NCI-H82 treated with DMSO at 0.1 percent for 48 hours (cell line): ENCODE results near the gene LILRA1.
"Not testable (repeated sequence)": the region's sequence is repeated elsewhere in the genome, so short reads cannot be mapped to it uniquely, and the experiment has no call there.

Source experiments
- DNase-seq: peaks from one replicate; lab custom pipeline; 2025; ENCODE audit not compliant: unreplicated experiment; lab: John Stamatoyannopoulos, UW

Gene LILRA1

DNA sequence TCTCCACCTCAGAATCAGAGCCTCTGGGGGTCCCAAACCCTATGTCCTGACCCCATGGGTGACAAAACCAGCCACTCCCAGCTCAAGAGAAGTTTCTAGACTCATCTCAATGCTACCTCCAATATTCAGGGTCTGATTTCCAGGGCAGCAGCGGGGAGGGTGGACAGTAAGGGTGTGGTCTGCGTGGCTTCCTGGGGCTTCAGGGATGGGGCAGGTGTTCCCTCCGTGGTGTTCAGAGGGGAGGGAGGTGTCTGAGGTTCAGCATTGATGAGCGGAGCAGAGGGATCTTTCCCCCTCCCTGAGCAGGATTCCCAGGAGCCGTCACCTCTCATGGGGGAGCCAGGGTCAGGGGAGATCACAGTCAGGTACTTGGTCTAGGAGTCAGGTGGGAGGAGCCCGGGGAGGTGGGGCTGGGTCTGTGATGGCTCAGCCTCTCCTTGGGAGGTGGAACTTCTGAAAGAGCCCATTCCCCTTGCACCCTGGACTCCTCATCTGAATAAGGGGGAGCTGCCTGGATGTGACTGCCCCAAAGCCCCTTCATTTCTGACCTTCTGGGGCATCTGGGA lies 16.9 kb upstream of the LILRA1 start:
- DNase-seq = no peak

DNA sequence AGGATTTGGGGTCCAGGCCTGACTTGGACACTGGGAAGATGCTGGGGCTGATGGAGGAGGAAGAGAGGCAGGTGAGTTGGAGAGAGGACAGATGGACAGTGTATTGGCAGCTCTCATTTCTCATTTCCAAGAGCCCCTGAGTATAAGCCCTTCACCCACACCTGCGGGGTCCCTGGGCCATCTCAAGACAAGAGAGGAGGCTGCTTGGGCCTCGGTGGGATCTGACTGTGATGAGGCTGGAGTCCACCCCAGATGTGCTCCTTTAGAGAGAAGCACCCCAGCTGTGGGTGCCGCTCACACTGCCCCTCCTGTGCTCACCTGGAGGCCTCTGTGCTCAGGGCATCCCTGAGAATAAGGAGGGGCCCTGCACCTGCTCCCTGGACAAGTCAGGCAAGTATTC lies 16.1 kb upstream of the LILRA1 start:
- no peak for DNase-seq

GRCh38 chr19:54578268-54578667 lies 15.2 kb upstream of the LILRA1 start:
- DNase-seq = not testable (repeated sequence)

GRCh38 chr19:54586397-54586796 lies 7.0 kb upstream of the LILRA1 start:
- no peak for DNase-seq

GRCh38 chr19:54587026-54587425 lies 6.4 kb upstream of the LILRA1 start:
- no peak for DNase-seq

DNA sequence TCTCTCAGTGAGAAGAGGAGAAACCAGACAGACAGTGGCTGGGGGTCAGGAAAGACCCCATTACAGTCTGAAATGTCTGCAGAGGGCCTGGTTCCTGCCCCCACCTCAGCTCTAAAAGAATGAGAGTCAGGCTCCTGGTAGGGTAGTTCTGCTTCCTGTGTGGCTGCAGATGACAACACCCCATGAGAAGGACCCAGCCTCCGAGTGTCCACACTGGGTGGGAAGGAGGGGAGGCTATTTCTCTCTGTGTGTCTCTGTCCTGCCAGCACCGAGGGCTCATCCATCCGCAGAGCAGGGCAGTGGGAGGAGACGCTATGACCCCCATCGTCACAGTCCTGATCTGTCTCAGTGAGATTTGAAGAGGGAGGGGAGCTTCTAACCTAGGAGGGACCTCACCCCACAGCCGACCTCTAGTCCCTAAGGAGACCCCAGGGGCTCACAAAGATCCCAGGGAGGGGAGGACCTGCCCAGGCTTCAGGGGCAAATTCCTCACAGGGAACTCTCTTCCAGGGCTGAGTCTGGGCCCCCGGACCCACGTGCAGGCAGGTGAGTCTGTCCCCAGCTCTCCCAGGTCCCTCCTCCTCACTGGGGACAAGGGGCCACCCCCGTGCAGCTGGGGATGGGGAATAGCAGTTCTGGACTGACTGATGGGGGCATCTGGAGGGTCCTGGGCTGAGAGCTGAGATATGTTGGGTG lies 647 bp downstream of the LILRA1 start:
- not testable (repeated sequence) for DNase-seq

DNA sequence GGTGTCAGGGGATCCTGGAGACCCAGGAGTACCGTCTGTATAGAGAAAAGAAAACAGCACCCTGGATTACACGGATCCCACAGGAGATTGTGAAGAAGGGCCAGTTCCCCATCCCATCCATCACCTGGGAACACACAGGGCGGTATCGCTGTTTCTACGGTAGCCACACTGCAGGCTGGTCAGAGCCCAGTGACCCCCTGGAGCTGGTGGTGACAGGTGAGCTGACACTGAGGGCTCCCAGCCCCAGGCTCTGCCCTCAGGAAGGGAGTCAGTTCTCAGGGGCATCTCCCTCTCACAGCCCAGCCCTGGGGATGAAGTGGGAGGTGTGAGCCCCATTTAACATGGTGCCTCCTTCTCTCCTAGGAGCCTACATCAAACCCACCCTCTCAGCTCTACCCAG lies 1.3 kb downstream of the LILRA1 start:
- no peak for DNase-seq

GRCh38 chr19:54595680-54596436 lies 2.4 kb downstream of the LILRA1 start:
- not testable (repeated sequence) for DNase-seq

- DNase-seq = no peak
Measured at GRCh38 chr19:54600212-54600611, 6.8 kb downstream of the LILRA1 start.

- no peak for DNase-seq
Measured at GRCh38 chr19:54606230-54606629, 12.8 kb downstream of the LILRA1 start.

- DNase-seq = no peak
Measured at GRCh38 chr19:54606891-54607784, 13.7 kb downstream of the LILRA1 start.

GRCh38 chr19:54607785-54608150 lies 14.3 kb downstream of the LILRA1 start:
- DNase-seq = no peak

- no peak for DNase-seq
Measured at GRCh38 chr19:54608205-54608604, 14.8 kb downstream of the LILRA1 start.

DNA sequence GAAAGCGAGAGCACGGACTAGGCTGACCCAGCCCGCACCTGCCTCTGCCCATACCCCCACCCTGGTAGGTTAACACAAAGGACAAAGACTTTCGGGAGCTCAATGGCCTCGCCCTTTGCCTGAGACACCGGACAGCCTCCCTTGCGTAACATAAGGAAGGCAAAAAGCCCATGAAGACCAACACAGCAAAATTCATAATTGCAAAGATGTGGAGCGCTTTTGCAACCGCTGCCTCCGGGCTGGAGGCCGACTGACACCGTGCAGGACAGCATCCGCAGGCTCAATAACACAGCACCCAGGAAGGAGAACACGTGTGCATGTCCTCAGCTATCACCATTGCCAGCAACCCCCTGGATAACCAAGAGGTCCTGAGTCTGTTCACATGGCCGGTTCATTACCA lies 15.4 kb downstream of the LILRA1 start:
- no peak for DNase-seq

DNA sequence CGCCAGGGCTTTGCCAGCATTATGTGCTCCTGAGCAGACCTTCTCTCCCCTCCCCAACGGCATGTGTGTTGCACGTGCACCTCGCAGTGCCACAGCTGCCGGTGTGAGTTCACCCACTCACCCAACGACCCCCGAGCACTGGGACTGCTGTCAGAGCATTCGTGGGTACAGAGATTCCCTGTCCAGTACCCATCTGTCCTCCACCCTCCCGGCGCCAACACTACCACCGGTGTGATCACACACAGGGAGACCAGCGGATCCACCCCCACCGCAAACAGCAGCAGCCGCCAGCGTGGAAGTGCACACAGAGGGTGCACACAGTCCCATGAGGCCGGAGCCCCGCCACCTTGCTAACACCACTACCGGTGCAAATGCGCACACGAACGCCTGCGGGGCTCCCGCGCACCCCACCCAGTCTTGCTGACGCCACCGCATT lies 15.9 kb downstream of the LILRA1 start:
- DNase-seq = no peak

DNA sequence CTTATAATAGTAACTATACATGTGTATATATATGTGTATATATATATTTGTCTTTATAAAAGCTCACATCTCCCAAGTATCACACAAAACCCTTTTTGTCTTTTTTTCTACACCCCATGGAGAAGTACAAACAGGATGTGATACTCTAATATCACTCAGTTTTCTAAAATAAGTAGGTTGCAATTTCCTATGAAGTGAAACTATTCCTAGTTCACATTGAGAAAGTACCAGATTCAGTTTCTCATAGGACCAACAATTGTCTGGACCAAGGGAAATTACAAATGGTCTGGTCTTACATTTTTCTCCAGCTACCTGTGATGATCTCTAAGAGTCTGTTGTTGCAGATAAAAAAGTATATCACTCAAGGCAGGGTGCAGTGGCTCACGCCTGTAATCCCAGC lies 19.0 kb downstream of the LILRA1 start:
- no peak for DNase-seq

GRCh38 chr19:54614726-54615125 lies 21.3 kb downstream of the LILRA1 start:
- DNase-seq = no peak

DNA sequence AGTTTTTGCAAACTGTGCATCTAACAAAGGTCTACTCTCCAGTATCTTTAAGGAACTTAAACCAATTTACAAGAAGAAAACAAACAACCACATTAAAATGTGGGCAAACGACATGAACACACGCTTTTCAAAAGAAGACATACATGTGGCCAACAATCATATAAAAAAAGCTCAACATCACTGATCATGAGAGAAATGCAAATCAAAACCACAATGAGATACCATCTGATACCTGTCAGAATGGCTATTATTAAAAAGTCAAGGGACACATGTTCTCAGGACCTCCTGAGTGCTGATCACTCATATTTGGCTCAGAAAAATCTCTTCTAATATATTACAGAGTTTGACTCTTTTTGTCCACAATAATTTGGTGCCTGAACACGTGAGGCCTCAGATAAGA lies 22.6 kb downstream of the LILRA1 start:
- no peak for DNase-seq

- no peak for DNase-seq
Measured at GRCh38 chr19:54616821-54617560, 23.6 kb downstream of the LILRA1 start.

GRCh38 chr19:54620464-54620863 lies 27.0 kb downstream of the LILRA1 start:
- no peak for DNase-seq

DNA sequence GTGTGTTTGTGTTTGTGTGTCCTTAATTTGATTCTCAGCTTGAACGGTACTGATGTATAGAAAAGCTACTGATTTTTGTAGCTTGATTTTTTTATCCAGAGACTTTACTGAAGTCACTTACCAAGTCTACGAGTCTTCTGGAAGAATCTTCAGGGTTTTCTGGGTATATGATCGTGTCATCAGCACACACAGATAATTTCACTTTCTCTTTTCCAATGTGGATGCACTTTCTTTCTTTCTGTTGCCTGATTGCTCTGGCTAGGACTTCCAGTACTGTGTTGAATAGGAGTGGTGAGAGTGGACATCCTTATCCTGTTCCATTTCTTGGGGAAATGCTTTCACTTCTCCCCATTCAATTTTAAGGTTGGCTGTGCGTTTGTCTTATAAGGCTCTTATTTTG lies 29.0 kb downstream of the LILRA1 start:
- no peak for DNase-seq
